Adrenal gland (tissue), 12 donors: ENCODE data around the gene CIAO3. TPM values are rescaled to one million over a fixed set of nuclear protein-coding genes. Genes with fewer than 3 reads are reported as not detected.
"Not testable (repeated sequence)": the region's sequence is repeated elsewhere in the genome, so short reads cannot be mapped to it uniquely, and the experiment has no call there.

Experiments used
- DNase-seq, 7 donors: peaks; one replicate each; pipeline ENCODE4 v3.0.0-alpha.2; 2019 to 2020
- H3K27ac ChIP-seq, 5 donors: fragments of 200-600 bp; sonication (generic) in 4 of 5; 1 replicate in 3 of 5; 2 replicates in 2 of 5; pipeline versions ENCODE4 v1.5.1 to v1.8.0; 2016 to 2020; ENCODE audit warnings: mild to moderate bottlenecking in 1 of 5
- H3K27me3 ChIP-seq: fragments of 200-600 bp; 2 replicates; pipeline ENCODE4 v1.8.0; 2021
- H3K36me3 ChIP-seq, 2 donors: fragments of 200-600 bp; replicated peaks in 1 of 2; 1 replicate in 1 of 2; 2 replicates in 1 of 2; pipeline versions ENCODE4 v1.5.1 to v1.8.0; 2018 to 2022
- H3K4me1 ChIP-seq, 2 donors: fragments of 200-600 bp; replicated peaks in 1 of 2; 1 replicate in 1 of 2; 2 replicates in 1 of 2; pipeline versions ENCODE4 v1.5.1 to v1.8.0; 2018 to 2021
- H3K4me3 ChIP-seq, 4 donors: fragments of 200-600 bp; sonication (generic) in 3 of 4; one replicate each; pipeline ENCODE4 v1.5.1; 2016 to 2018
- H3K9me3 ChIP-seq, 3 donors: fragments of 200-600 bp; sonication (generic) in 1 of 3; replicated peaks in 1 of 3; 1 replicate in 2 of 3; 2 replicates in 1 of 3; pipeline versions ENCODE4 v1.5.1 to v1.8.0; 2016 to 2021
- CTCF ChIP-seq, 6 experiments: fragments of 450-650 bp in 4 of 6; fragments of 200-600 bp in 2 of 6; sonication (generic) in 1 of 6; IDR thresholded peaks; 1 replicate in 5 of 6; 2 replicates in 1 of 6; pipeline versions ENCODE4 v1.5.1 to v1.8.0; 2016 to 2021; ENCODE audit warnings: antibody characterized with exemption in 6 of 6, mild to moderate bottlenecking in 2 of 6, moderate library complexity in 1 of 6
- POLR2A ChIP-seq, 2 donors: fragments of 450-650 bp; IDR thresholded peaks; one replicate each; pipeline ENCODE4 v1.6.1; 2017; ENCODE audit warnings: antibody characterized with exemption in 2 of 2, mild to moderate bottlenecking in 2 of 2, moderate library complexity in 1 of 2
- WGBS, 4 donors: extraction: QIAGEN DNeasy Blood & Tissue Kit in 2 of 4; methylation state at CpG; one replicate each; pipeline versions ENCODE4 v1.1.5 to v1.1.7; 2013 to 2017; 5-methylcytosine and 5-hydroxymethylcytosine counted together
- intact Hi-C, 2 donors: fragments of 100-400 bp; cut with DNase I; formaldehyde crosslinking; loops; one replicate each; pipeline versions ENCODE4 v1.14.1 to v1.15.0; 2022 to 2023
- polyA plus RNA-seq, 3 donors: library from polyadenylated mRNA; stranded (reverse); fragments of 200-250 nt in 2 of 3; fragments of 350-450 nt in 1 of 3; fragmentation: Illumina TruSeq in 1 of 3; extraction: RNeasy Lipid Tissue Mini Kit (QIAGEN cat#74804) in 1 of 3; gene quantifications; one replicate each; pipeline ENCODE4 v1.2.3, GENCODE V29; 2013 to 2014
- total RNA-seq, 9 donors: library from RNA; depleted of rRNA in 4 of 9; stranded (reverse); fragments of >200 nt in 4 of 9; fragments of 120-200 nt in 1 of 9; fragmentation: NEBNext Ultra II Directional in 1 of 9; extraction: Animal tissue kit (Norgen Biotek cat#: 25700) in 1 of 9; gene quantifications; one replicate each; pipeline versions ENCODE4 v1.1.0 to v1.2.4, GENCODE V29; 2013 to 2023
- donor health status: healthy with polysubstance abuse.
- donor health status: Bipolar disorder and iron deficiency.
- donor health status: DM: yes; HTN: yes; CAD: no.
- donor health status: DM: no; HTN: no; CAD: no.
- donor health status: DM: no; HTN: no; CAD: no.
- donor health status: DM: yes; HTN: yes; CAD: no.

Gene CIAO3
- total and polyA plus RNA-seq, 12 donors: 8.9 to 99.4 (median 29.5) TPM

DNA sequence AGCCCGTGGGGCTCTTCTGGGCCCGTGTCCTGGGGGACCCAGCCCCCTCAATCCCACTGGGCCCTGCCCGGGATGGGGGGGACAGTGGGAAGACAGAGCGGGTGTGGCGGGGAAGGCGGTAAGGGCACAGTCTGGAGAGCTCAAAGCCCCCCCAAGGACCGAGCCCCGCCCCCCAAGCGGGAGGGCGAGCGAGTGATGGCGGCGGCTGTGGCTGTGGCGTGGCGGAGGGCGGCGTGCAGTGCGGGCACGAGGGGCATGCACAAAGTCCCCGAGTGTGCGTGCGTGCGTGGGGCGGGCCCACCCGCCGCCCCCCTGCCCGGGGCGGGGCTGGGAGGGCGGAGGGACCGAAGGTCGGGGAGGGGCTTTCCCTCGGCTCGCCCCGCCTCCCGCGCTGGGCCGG lies 47.0 kb downstream of the CIAO3 start:
- intact Hi-C loops: no loop called here
- no peaks in the 10 kb centered on the region for H3K36me3 ChIP-seq
- TF ChIP-seq POLR2A (IDR thresholded peaks at IDR 0.05): no peak
- no peak for DNase-seq
- H3K4me3 ChIP-seq: no peak overlapping the region
- H3K4me1 ChIP-seq: peaks cover 0 to 19% of the 10 kb centered on the region in 2 donors
- H3K27me3 ChIP-seq: peaks cover 27% of the 10 kb centered on the region
- no peaks in the 10 kb centered on the region for H3K9me3 ChIP-seq
- no peak overlapping the region for H3K27ac ChIP-seq
- 3 to 33% (median 14%) methylated on average over 1 to 37 of the region's 37 CpGs for WGBS, 4 donors

DNA sequence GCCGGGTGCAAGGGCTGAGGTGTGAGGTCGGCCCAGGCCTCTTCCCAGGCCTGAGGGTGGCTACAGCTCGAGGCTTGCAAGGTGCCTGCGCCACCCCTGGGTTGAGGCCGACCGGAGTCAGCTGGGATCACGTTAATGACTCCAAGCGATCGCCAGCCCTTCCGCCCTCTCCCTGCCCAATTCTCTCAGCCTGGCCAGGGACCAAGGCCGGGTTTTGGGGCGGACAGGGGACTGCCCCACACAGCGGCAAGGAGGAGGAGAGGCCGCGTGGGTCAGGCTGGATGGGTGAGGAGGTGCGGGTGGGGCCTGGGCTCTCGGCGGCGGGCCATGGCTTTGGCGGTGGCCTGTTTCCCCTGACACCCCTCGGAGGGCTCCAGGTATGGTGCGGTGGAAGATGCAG lies 47.4 kb downstream of the CIAO3 start:
- WGBS, 4 donors: 34 to 47% (median 38%) methylated on average over 2 to 22 of the region's 22 CpGs
- Histone ChIP-seq H3K4me3 (no peak overlapping the region), H3K36me3 (no peaks in the 10 kb centered on the region), H3K9me3 (no peaks in the 10 kb centered on the region), H3K27ac (no peak overlapping the region), H3K27me3 (peaks cover 24% of the 10 kb centered on the region), H3K4me1 (peaks cover 0 to 21% of the 10 kb centered on the region in 2 donors)
- no peak for TF ChIP-seq POLR2A (IDR thresholded peaks at IDR 0.05)
- TF ChIP-seq CTCF (IDR thresholded peaks at IDR 0.05): no peak
- DNase-seq: no peak
- intact Hi-C loops: no loop called here

- intact Hi-C loops: no loop called here
- no peak for TF ChIP-seq POLR2A (IDR thresholded peaks at IDR 0.05)
- TF ChIP-seq CTCF (IDR thresholded peaks at IDR 0.05): no peak
- Histone ChIP-seq H3K27ac (no peak overlapping the region), H3K9me3 (no peaks in the 10 kb centered on the region), H3K36me3 (peaks cover 0 to 4% of the 10 kb centered on the region in 2 donors), H3K27me3 (peaks cover 22% of the 10 kb centered on the region), H3K4me3 (no peak overlapping the region), H3K4me1 (peaks cover 0 to 21% of the 10 kb centered on the region in 2 donors)
- DNase-seq: no peak
- WGBS, 4 donors: 60 to 70% (median 66%) methylated on average over 10 of the region's 10 CpGs
These were observed 48.3 kb downstream of the CIAO3 start for GRCh38 chr16:692356-693108.

DNA sequence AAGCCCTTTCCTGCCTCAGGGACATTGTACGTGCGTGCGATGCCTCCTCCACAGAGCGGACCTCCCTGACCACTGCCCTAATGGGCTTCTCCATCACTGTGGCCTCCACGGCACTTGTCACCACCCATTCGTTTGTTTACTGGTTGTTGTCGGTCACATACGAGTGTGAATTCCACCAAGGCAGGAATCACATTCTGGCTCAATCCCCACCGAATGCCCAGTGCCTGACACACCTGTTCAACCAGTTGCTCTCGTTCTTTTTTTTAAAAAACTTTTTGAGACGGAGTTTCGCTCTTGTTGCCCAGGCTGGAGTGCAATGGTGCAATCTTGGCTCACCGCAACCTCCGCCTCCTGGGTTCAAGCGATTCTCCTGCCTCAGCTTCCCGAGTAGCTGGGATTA lies 49.6 kb downstream of the CIAO3 start:
- WGBS, 4 donors: 83 to 87% (median 85%) methylated on average over 16 of the region's 16 CpGs
- H3K27ac ChIP-seq, H3K4me3 ChIP-seq, H3K9me3 ChIP-seq, DNase-seq, intact Hi-C loops: not testable (repeated sequence)
- H3K36me3 ChIP-seq: peaks cover 0 to 17% of the 10 kb centered on the region in 2 donors
- peaks cover 22% of the 10 kb centered on the region for H3K27me3 ChIP-seq
- H3K4me1 ChIP-seq: peaks cover 0 to 21% of the 10 kb centered on the region in 2 donors

GRCh38 chr16:689175-689897 lies 51.5 kb downstream of the CIAO3 start:
- no peak for DNase-seq
- intact Hi-C loops: no loop called here
- 79 to 90% (median 81%) methylated on average over 7 to 26 of the region's 26 CpGs for WGBS, 4 donors
- H3K36me3 ChIP-seq: peaks cover 0 to 17% of the 10 kb centered on the region in 2 donors
- H3K27ac ChIP-seq: peak overlapping the region in 3 of 5 donors; percentile 65 to 88 (median 74)
- H3K4me1 ChIP-seq: peaks cover 5 to 25% of the 10 kb centered on the region in 2 donors
- TF ChIP-seq CTCF (IDR thresholded peaks at IDR 0.05) (no peak), POLR2A (IDR thresholded peaks at IDR 0.05) (no peak)
- peak overlapping the region in 3 of 4 donors; percentile 58 to 94 (median 81) for H3K4me3 ChIP-seq
- peaks cover 12% of the 10 kb centered on the region for H3K27me3 ChIP-seq
- H3K9me3 ChIP-seq: no peaks in the 10 kb centered on the region
